Measurements from ENCODE around the gene ASTN1.

The ASTN1 gene

GRCh38 chr1:176957603-176958002, 206.9 kb downstream of the ASTN1 start:
- H3K36me3 ChIP-seq (ENCODE audit: control insufficient read depth in 2 of 2, insufficient read depth in 1 of 2, low read length in 2 of 2) = no peaks in the 10 kb centered on the region
- ChIA-PET POLR2A (no interaction called here), CTCF (interaction anchor here (1.0 to 4.0 kb wide), 3 partner anchors 10 to 224 kb away, joined by 4 to 28 read pairs (median 5); no protein-coding TSS in a partner anchor)
- no peak overlapping the region for H3K4me3 ChIP-seq (ENCODE audit: low read depth, low read length)
- H3K27ac ChIP-seq (ENCODE audit: extremely low read depth, low read depth, low read length) = no peak overlapping the region
- TF ChIP-seq SCRT2 (tag by site-specific recombination; IDR thresholded peaks at IDR 0.05) (peak; percentile 87), PATZ1 (tag by site-specific recombination; IDR thresholded peaks at IDR 0.05) (no peak)
- no peaks in the 10 kb centered on the region for H3K9me3 ChIP-seq (ENCODE audit: control insufficient read depth, insufficient read depth, low read depth, low read length)
- H3K4me1 ChIP-seq (ENCODE audit: control insufficient read depth, insufficient read depth, low read length) = no peaks in the 10 kb centered on the region

GRCh38 chr1:176954242-176954641, 210.3 kb downstream of the ASTN1 start:
- no peak overlapping the region for H3K27ac ChIP-seq (ENCODE audit: extremely low read depth, low read depth, low read length)
- no peak overlapping the region for H3K4me3 ChIP-seq (ENCODE audit: low read depth, low read length)
- POLR2A ChIA-PET = no interaction called here
- CTCF ChIA-PET = interaction anchor here (0.5 to 2.0 kb wide), 5 partner anchors 8 to 1131 kb away, joined by 3 to 10 read pairs (median 5); no protein-coding TSS in a partner anchor
- no peaks in the 10 kb centered on the region for H3K9me3 ChIP-seq (ENCODE audit: control insufficient read depth, insufficient read depth, low read depth, low read length)
- H3K4me1 ChIP-seq (ENCODE audit: control insufficient read depth, insufficient read depth, low read length) = no peaks in the 10 kb centered on the region
- H3K36me3 ChIP-seq (ENCODE audit: control insufficient read depth in 2 of 2, insufficient read depth in 1 of 2, low read length in 2 of 2) = no peaks in the 10 kb centered on the region
- TF ChIP-seq ZSCAN18 (tag by site-specific recombination; IDR thresholded peaks at IDR 0.05) = no peak
- no peak for TF ChIP-seq ZNF311 (tag by site-specific recombination; IDR thresholded peaks at IDR 0.05; ENCODE audit: borderline replicate concordance)
- no peak for TF ChIP-seq INSM2 (tag by site-specific recombination; IDR thresholded peaks at IDR 0.05)
- TF ChIP-seq ZNF175 (tag by site-specific recombination; IDR thresholded peaks at IDR 0.05) = no peak
- TF ChIP-seq ZNF501 (tag by site-specific recombination; IDR thresholded peaks at IDR 0.05) = no peak
- TF ChIP-seq PBX3 (CRISPR knock-in tag; IDR thresholded peaks at IDR 0.05) = no peak
- TF ChIP-seq ZNF214 (tag by site-specific recombination; IDR thresholded peaks at IDR 0.05; ENCODE audit: borderline replicate concordance) = no peak
- no peak for TF ChIP-seq ZNF776 (tag by site-specific recombination; IDR thresholded peaks at IDR 0.05; ENCODE audit: borderline replicate concordance)
- no peak for TF ChIP-seq ZNF404 (tag by site-specific recombination; IDR thresholded peaks at IDR 0.05)
- no peak for TF ChIP-seq ZNF768 (tag by site-specific recombination; IDR thresholded peaks at IDR 0.05)
- TF ChIP-seq KLF1 (tag by site-specific recombination; IDR thresholded peaks at IDR 0.05) = no peak
- TF ChIP-seq ZIC2 (tag by site-specific recombination; IDR thresholded peaks at IDR 0.05) = no peak
- TF ChIP-seq BCL6B (tag by site-specific recombination; IDR thresholded peaks at IDR 0.05) = no peak
- no peak for TF ChIP-seq ZNF341 (tag by site-specific recombination; IDR thresholded peaks at IDR 0.05; ENCODE audit: low read depth)
- no peak for TF ChIP-seq PRDM4 (tag by site-specific recombination; IDR thresholded peaks at IDR 0.05)
- no peak for TF ChIP-seq SALL2 (tag by site-specific recombination; IDR thresholded peaks at IDR 0.05; ENCODE audit: borderline replicate concordance)
- TF ChIP-seq GLI2 (tag by site-specific recombination; IDR thresholded peaks at IDR 0.05; ENCODE audit: borderline replicate concordance, low read depth) = no peak
